CD4-positive, alpha-beta T cell treated with Interleukin-1 beta for 1 hour (primary cell): ENCODE results near the gene TNC.

ENCODE experiments used
- DNase-seq, 2 donors: peaks; one replicate each; pipeline ENCODE4 v3.0.0-alpha.2; 2020 to 2022

TNC gene

GRCh38 chr9:115117999-115118878 lies at the start of gene TNC:
Gene TNC (minus strand): TSS chr9:115118157. CDS start chr9:115091018, 27,139 bp downstream.
- DNase-seq, result no peak

GRCh38 chr9:115167175-115167574 lies 49.2 kb upstream of the TNC start:
- DNase-seq, result no peak

DNA sequence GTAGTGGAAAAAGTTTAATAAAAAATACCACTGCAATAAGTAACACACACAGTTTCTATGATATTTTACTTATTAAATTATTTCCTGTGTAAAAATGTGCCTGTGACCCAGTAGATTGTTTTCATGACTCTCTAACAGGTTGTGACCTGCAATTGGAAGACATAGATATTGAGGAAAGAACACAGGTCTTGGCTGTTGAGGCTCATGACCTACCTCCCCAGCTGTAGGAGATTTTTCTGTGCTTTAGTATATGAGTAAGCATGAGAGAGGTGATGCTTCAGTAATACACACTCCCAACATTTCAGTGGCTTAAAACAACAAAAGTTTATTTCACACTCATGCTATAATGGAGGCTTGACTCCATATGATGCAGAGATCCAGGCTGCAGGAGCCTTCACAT lies 47.3 kb upstream of the TNC start:
- no peak for DNase-seq

DNA sequence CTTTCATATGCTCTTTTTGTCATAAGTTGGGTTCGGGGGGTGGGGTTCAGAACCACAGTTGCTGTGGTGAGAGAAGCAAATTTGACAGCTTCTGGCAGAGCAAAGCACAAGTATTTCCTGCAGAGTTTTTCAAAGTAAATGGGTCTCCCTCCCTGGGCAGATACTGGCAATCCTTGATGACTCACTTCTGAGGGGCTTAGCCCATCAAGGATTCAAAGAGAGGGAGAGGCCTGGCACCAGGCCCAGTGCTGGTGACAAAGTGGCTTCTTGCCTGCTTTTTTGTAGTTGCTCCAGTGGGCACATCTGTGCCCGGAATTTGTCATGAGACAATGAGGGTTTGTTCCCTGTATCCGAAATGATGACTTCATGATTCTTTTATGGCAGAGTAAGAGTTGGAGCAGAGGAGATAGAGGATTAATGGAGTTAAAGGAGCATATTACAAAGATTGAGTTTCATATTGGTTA lies 46.6 kb upstream of the TNC start:
- DNase-seq, result no peak

GRCh38 chr9:115162946-115163345 lies 45.0 kb upstream of the TNC start:
- no peak for DNase-seq

DNA sequence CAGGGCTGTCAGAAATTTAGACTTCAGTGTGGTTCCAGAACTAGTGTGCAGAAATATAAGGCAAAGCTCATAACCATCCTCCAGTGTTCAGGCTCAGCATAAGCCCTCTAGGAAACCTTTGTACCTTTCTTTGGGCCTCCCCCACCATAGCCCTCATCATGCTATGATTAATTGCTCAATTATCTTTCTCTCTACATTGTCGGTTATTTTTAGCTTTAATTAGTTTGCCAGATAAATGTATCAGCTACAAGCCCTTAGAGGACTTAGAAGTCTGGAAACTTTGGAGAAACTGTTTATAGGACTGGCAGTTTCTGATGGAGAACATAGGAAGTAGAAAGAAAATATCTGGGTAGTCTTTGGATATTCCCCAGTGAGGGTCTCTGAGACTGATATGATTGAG lies 43.5 kb upstream of the TNC start:
- DNase-seq, result no peak

GRCh38 chr9:115158661-115159481 lies 40.9 kb upstream of the TNC start:
- no peak for DNase-seq

- no peak for DNase-seq
These were observed 39.3 kb upstream of the TNC start for GRCh38 chr9:115157245-115157674.

DNA sequence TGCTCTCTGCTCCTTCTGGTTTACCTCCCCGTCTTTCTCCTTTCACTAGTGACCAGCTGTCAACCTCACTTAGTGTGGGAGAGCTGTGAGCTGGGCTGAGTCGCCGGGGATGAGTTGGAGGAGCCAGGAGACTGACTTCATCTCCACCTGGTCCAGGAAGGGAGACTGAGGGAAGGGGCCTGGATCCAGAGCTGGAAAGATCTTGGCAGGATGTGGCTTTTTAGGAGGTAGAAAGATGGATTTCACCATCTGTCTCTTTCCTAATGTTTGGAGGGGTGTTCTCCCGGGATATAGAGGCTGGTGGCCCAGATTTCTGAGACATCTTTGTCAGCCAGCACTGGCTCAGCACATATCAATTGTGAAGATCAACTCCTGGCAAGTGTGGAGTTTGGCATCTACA lies 37.1 kb upstream of the TNC start:
- DNase-seq, result no peak

- no peak for DNase-seq
These were observed 36.7 kb upstream of the TNC start for GRCh38 chr9:115154617-115155016.

- DNase-seq, result no peak
These were observed 34.4 kb upstream of the TNC start for GRCh38 chr9:115152281-115152820.

GRCh38 chr9:115148721-115149120 lies 30.8 kb upstream of the TNC start:
- no peak for DNase-seq

- DNase-seq, result no peak
These were observed 28.6 kb upstream of the TNC start for GRCh38 chr9:115146581-115147021.

DNA sequence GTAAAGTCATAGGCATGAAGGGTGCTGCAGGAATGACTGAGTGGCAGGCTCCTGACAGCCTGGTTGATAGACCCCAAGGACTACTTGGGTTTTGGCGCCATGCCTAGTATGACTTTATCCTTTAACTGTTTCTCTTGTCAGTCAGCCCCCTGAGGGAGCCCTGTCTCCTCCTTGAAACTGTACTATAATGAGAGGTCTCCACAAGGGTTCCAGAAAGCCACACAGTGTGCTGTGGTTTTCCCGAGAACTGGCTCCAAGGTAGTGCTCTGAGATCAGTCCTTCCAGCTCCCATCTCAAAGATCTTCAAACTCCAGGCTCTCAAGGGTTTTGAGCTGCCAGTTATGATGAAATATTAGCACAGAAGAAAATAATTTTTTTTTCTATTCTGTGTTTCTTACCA lies 26.7 kb upstream of the TNC start:
- no peak for DNase-seq

DNA sequence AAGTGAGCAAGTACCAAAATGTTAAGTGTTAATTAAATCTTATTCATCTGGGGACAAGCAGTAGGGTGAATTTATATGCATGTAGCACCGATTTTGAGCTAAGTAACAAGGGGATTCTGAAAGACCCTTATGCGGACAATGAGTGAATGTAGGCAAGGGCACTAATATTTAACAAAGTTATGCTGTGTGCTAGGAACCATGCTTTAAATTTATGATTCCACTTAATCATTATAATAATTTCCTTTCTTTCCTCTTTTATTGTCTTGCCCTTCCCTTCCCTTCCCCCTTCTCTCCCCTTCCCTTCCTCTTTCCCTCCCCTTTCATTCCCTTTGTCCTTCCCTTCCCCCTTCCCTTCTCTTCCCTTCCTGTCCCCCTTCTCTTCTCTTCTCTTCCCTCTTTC lies 25.7 kb upstream of the TNC start:
- DNase-seq, result no peak

DNA sequence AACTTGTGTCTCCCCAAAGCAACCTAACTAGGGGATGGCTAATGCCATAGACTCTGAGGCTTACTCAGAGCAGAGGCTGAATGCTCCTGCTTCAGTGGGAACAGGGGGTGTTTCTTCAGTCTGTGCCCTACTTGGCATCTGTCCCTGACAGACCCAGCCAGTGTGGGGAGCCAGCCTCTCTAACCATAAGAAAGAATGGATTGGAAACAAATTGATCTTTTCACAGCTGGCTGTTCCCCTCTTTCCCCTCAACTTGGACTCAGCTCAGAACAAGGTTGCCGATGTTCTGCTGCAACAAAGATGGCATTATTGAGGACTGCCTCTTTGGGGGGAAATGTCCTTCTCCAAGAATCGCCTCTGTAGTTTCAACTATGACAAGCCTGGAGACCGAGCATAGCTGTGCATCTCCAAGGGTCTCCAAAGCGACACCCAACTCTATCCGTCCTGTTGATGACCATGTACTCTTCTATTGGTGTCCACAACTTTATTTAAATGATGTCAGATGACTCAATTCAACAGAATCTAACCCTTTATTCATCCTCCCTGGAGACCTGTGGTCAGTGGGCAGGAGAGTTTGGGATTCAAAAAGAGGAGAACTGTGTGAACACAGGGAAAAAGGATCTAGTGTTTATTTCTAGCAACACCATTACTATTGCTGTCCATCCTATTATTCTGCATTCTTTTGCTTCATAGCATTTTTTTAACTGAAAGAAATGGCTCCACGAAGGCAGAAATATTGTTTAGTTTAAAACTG lies 24.7 kb upstream of the TNC start:
- no peak for DNase-seq

DNA sequence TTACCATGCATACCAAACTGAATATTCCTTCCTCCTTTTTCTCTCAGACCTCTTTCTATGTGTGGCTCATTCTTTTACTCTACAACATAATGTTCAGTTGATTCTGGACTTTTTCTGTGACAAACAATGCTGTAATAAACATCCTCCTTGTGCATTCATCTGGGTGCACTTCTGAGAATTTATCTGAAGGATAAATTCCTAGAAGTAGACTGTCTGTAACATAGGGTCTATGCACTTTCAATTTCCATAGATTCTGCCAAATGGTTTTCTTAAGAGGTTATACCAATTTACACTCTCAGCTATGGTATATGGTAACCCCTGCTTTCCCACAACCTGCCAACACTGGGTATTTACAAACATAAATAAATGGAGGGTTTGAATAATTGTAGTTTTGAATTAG lies 24.1 kb upstream of the TNC start:
- DNase-seq, result no peak

GRCh38 chr9:115141612-115142011 lies 23.7 kb upstream of the TNC start:
- DNase-seq, result no peak

DNA sequence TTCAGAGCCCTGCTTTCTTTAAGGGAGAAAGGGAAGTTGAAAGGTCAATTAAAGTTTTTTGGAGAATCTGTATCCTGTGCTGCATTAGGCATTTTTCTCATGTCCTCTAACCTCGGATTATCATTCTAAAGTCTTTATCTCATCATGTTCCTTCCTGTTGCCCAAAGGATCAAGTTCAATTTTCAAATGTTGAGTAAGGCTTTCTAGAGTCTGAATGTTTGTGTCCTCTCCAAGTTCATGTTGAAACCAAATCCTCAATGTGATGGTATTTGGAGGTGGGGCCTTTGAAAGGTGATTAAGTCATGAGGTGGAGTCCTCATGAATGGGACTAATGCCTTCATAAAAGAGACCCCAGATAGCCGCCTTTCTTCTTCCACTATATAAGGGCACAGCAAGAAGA lies 20.2 kb upstream of the TNC start:
- no peak for DNase-seq

GRCh38 chr9:115137526-115137925 lies 19.6 kb upstream of the TNC start:
- DNase-seq, result no peak

DNA sequence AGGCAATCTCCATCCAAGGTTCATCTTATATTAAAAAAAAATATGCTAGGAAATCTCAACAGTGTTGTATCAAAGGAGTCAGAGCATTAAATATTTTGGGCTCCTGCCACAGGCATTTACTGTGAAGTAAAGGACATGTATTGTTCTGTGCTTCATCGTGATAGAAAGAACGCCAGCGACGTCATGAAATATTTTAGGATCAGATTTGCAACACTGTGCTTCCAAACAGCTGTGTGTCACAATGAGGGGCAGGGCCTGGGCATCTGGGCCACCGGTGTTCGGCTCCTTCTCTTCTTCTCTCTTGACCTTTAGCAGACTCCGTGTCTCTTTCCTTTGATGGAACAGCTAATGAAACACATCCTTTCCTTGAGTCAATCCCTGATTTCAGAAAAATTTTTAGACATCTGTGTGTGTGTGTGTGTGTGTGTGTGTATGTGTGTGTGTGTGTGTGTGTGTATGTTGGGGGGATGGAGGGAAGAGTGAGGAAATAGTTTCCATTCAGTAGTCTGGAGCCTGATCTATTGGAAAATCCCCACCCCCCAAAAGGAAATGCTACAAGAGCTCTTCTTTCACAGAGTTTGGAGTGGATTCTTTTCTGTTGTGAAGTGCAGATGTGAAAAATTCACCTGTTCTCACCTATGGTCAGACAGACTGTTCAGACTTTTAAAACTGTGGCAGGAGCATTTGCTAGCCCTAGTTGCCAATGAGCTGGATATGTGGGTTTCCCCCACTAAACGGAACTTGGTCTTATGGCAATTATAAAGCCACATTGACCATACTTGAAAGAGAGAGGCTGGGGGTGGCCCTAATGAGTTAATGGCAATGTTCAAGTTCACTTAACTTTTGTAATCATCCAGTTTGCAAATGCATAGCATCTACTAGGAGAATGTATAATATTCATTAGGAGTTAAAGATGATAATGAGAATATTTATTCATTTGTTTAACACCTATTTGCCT lies 18.1 kb upstream of the TNC start:
- DNase-seq, result no peak

DNA sequence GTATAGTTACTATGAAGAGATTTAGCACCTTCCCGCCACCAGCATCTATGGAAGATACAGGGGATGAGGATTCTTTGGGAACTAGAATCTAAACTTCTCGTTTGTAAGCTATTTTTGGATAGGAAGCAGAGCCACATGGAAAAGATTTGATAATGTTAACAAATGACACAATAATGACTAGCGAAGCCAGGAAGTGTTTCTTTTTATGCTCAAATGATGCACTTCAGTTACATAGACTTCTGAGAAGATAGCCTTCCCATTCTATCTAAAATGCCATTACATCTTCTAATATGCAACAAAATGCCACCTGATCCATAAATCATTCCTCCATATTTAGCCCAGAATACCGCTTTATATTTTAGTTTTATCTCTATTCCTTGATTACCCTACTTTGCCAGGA lies 17.0 kb upstream of the TNC start:
- no peak for DNase-seq
